ENCODE data around the gene ANKRD33B.
"Not testable (repeated sequence)": the region's sequence is repeated elsewhere in the genome, so short reads cannot be mapped to it uniquely, and the experiment has no call there.

ANKRD33B gene

GRCh38 chr5:10538103-10538788, 25.6 kb upstream of the ANKRD33B start:
- DNase-seq, result no peak

DNA sequence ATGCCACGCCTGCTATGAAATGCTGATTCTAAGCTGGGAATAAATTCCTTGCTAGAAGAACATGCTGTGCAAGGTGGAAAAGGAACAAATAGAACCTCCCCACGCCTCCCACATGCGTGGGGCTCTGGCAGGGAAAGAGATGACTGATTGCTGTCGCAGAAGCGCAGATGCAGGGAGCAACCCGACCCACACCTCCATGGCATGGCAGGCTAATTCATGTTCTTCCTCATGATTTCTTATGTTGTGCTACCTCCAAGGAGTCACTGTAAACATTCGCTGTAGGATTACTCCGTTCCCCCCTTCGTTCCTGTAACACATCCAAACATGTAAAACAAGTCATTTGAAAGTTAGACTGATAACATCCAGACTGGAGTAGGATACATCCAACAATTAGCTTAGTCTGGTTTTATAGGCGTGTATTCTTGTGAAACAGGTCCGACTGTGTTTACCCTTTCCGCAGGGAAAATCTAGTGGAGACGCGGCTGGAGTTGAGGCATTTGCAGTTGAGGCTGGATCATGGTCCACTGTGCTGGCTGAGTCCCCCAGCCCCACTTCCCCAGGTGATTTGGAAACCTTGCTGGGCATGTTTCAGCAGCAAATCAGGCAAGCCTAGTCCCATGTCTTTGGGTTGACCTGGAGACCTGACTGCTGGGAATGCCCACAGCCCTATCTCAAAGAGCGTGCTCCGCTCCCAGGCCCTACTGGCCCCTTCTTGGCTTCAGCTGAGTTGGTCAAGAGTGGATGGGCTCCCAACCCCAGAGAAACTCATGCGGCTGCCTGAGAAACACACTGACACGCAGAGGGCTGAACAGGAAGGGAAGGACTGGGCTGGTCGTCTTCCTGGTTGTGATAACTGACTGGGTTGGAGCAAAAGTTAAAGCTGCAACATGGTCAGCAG, 24.8 kb upstream of the ANKRD33B start:
- DNase-seq, result no peak

DNA sequence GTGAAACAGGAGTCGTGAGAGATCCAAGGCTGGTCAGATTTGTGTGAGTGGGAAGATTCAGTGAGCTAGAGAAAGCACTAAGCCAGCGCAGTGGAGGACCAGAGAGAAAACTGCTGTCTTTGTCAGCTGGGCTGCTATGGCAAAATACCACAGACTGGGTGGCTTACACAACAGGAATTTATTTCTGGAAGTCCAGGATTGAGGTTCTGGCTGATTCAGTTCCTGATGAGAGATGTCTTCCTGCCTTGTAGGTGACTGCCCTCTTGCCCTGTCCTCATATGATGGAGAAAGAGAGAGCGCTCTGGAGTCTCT, 24.2 kb upstream of the ANKRD33B start:
- DNase-seq, result no peak

- DNase-seq, result no peak
Observed at GRCh38 chr5:10540036-10540544, 23.8 kb upstream of the ANKRD33B start.

- DNase-seq, result no peak
Observed at GRCh38 chr5:10540951-10541646, 22.8 kb upstream of the ANKRD33B start.

- DNase-seq, result no peak
Observed at GRCh38 chr5:10542055-10542550, 21.8 kb upstream of the ANKRD33B start.

DNA sequence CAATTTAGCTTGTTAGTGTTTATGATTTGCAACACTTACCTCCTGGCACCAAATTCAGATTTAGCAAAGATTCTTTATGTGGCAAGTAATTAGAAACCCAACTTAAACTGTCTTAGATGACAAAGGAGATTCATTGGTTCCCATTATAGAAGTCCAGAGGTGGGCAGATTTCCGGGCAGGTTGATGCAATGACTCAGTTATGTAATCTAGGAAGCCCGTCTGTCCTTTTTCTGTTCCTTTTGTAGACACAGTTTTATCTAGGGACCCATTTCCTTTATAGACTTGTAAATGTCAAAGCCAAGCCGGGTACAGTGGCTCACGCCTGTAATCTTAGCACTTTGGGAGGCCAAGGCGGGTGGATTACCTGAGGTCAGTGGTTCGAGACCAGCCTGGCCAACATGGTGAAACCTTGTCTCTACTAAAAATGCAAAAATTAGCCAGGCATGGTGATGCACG, 20.3 kb upstream of the ANKRD33B start:
- DNase-seq, result peak; percentile 72

DNA sequence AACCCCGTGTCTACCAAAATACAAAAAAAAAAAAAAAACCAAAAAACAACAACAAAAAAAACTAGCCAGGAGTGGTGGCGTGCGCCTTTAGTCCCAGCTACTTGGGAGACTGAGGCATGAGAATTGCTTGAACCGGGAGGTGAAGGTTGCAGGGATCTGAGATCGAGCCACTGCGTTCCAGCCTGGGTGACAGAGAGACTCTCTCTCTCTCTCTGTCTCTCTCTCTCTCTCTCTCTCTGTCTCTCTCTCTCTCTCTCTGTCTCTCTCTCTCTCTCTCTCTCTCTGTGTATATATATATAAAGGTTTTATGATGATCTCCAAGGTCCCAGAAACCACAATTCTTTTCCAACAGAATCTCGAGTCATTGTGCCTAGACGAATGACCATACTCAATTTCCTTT, 18.8 kb upstream of the ANKRD33B start:
- no peak for DNase-seq

DNA sequence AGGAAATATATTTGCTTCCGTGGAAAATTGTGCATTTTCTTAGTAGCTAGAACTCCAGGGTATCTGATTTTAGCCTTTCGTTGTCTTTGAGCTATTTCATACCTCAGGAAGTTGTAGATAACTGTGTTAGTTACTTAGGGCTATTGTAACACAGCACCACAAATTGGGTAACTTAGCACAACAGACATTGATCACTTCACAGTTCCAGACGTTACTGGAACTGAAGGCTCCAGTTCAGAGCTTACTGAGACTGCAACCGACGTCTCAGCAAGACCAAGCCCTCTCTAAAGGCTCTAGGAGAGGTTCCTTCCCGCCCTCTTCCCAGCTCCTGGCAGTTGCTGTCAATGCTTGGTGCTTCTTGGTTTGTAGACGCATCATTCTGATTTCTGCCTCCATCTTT, 17.7 kb upstream of the ANKRD33B start:
- DNase-seq, result no peak

DNA sequence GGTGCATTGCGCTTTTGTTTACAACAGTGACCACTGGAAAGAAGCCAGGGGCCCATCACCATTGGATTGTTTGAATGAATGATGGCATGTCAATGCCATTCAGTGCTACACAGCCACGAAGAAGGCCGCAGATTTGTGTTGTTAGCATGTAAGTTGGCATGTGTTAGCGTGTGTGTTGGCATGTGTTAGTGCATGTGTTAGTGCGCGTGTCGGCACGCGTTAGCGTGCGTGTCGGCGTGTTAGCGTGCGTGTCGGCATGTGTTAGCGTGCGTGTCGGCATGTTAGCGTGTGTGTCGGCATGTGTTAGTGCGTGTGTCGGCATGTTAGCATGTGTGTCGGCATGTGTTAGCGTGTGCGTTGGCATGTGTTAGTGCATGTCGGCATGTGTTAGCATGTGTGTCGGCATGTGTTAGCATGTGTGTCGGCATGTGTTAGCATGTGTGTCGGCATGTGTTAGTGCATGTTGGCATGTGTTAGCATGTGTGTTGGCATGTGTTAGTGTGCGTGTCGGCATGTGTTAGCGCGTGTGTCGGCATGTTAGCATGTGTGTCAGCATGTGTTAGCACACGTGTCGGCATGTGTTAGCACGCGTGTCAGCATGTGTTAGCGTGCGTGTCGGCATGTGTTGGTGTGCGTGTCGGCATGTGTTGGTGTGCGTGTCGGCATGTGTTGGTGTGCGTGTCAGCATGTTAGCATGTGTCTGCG, 15.3 kb upstream of the ANKRD33B start:
- no peak for DNase-seq

- not testable (repeated sequence) for DNase-seq
Observed at GRCh38 chr5:10549123-10549514, 14.8 kb upstream of the ANKRD33B start.

GRCh38 chr5:10550222-10550995, 13.5 kb upstream of the ANKRD33B start:
- DNase-seq, result no peak

GRCh38 chr5:10551782-10552138, 12.1 kb upstream of the ANKRD33B start:
- no peak for DNase-seq

- DNase-seq, result no peak
Observed at GRCh38 chr5:10552183-10553143, 11.4 kb upstream of the ANKRD33B start.

GRCh38 chr5:10553476-10553875, 10.4 kb upstream of the ANKRD33B start:
- DNase-seq, result no peak

- no peak for DNase-seq
Observed at GRCh38 chr5:10555277-10555684, 8.6 kb upstream of the ANKRD33B start.

- peak; percentile 7 for DNase-seq
Observed at GRCh38 chr5:10556289-10556807, 7.5 kb upstream of the ANKRD33B start.

- DNase-seq, result no peak
Observed at GRCh38 chr5:10556893-10557746, 6.8 kb upstream of the ANKRD33B start.

DNA sequence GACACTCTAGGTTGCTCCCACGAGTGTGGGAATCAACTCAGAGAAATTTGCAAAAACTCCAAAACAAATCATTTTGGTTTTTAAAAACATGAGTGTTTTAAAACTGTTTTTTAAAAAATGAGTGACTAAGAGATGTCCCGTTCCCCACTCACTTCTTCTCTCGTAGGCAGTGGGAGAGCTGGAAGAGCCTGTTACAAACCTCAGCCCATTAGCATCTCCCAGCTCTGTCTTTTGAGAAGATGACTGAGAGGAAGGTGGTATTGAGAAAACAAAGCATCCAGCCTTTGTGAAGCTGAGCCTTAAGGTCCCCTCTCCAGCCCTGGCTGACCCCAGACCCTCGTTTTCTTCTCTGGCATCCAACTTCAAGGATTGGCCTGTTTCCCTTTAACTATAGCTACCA, 4.7 kb upstream of the ANKRD33B start:
- no peak for DNase-seq
